Fibroblast of skin of right quadriceps (primary cell): ENCODE results near the gene YOD1.

Experiments
- DNase-seq: peaks from one replicate; pipeline ENCODE4 v3.0.0-alpha.2; 2013

Gene YOD1

GRCh38 chr1:207071426-207071825 is 20.4 kb upstream of the YOD1 start:
- DNase-seq, result no peak

GRCh38 chr1:207070811-207071210 is 19.8 kb upstream of the YOD1 start:
- DNase-seq, result no peak

GRCh38 chr1:207069858-207070506 is 19.0 kb upstream of the YOD1 start:
- DNase-seq, result no peak

GRCh38 chr1:207069061-207069460 is 18.1 kb upstream of the YOD1 start:
- no peak for DNase-seq

GRCh38 chr1:207067665-207068064 is 16.7 kb upstream of the YOD1 start:
- no peak for DNase-seq

- DNase-seq, result no peak
Measured at GRCh38 chr1:207067185-207067584, 16.2 kb upstream of the YOD1 start.

- DNase-seq, result no peak
Measured at GRCh38 chr1:207064561-207064960, 13.6 kb upstream of the YOD1 start.

- DNase-seq, result no peak
Measured at GRCh38 chr1:207063014-207063413, 12.0 kb upstream of the YOD1 start.

- DNase-seq, result no peak
Measured at GRCh38 chr1:207062058-207062457, 11.1 kb upstream of the YOD1 start.

- DNase-seq, result no peak
Measured at GRCh38 chr1:207060596-207060995, 9.6 kb upstream of the YOD1 start.

- no peak for DNase-seq
Measured at GRCh38 chr1:207059881-207060280, 8.9 kb upstream of the YOD1 start.

- DNase-seq, result no peak
Measured at GRCh38 chr1:207058878-207059867, 8.2 kb upstream of the YOD1 start.

GRCh38 chr1:207058252-207058651 is 7.2 kb upstream of the YOD1 start:
- DNase-seq, result no peak

- DNase-seq, result no peak
Measured at GRCh38 chr1:207056673-207057072, 5.7 kb upstream of the YOD1 start.

GRCh38 chr1:207055386-207056001 is 4.5 kb upstream of the YOD1 start:
- DNase-seq, result no peak

- DNase-seq, result no peak
Measured at GRCh38 chr1:207054491-207054890, 3.5 kb upstream of the YOD1 start.

GRCh38 chr1:207052911-207053769 is 2.1 kb upstream of the YOD1 start, which contains the start of gene PFKFB2:
Gene PFKFB2 (plus strand): TSS chr1:207053275. CDS start chr1:207054718, 1,443 bp downstream.
- peak; percentile 92 for DNase-seq

- peak; percentile 90 for DNase-seq
Measured at GRCh38 chr1:207050480-207051190, 373 bp downstream of the YOD1 start.

- peak; percentile 46 for DNase-seq
Measured at GRCh38 chr1:207049974-207050391, 1.0 kb downstream of the YOD1 start.

GRCh38 chr1:207049514-207049913 is 1.5 kb downstream of the YOD1 start:
- no peak for DNase-seq

- no peak for DNase-seq
Measured at GRCh38 chr1:207049054-207049453, 2.0 kb downstream of the YOD1 start.

- DNase-seq, result no peak
Measured at GRCh38 chr1:207048041-207048440, 3.0 kb downstream of the YOD1 start.
